GM12891 (cell line): ENCODE data around the gene ZGPAT.

Experiments used
- POLR2A ChIP-seq: IDR thresholded peaks from 2 replicates; pipeline ENCODE4 v1.6.1; 2011; ENCODE audit warnings: low read depth, low read length, control low read depth
- POLR2AphosphoS5 ChIP-seq: IDR thresholded peaks from 2 replicates; pipeline ENCODE4 v1.6.1; 2011; ENCODE audit warnings: low read depth, low read length, control low read depth
- TAF1 ChIP-seq: IDR thresholded peaks from 2 replicates; pipeline ENCODE4 v1.6.1; 2011; ENCODE audit warnings: low read depth, low read length, control low read depth

DNA sequence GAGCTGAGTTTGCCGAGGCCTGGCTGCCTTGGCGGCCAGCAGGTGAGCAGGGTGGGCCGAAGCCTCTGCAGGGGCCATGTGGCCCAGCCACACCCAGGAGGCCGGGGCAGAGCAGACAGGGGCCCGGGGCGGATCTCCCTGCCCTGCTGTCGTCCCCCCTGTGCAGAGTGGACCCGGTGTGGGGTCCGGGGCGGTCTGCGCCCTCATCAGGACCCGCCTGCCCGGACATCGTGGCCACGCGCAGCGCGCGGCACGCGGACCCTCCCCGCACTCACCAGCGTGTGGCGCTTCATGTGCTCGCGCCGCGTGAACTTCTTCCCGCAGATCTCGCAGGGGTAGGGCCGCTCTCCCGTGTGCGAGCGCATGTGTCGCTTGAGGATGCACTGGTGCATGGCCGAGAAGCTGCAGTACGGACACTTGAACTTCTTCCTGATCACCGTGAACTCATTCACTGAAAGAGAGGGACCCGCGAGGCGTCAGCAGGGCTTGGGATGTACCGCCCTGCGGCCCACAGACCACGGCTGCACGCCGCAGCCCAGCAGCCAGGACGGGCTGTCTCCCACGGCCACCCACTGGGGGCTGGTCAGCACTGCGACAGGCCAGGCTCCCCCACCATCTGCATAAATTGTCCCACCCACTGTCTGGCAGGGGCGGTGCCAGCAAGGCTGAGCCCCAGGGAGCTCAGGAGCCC lies 44.7 kb downstream of the ZGPAT start:
- no peak for TF ChIP-seq TAF1
- no peak for TF ChIP-seq POLR2AphosphoS5
- no peak for TF ChIP-seq POLR2A
